IPS-NIHi7 (cell line): ENCODE measurements around the gene DDX49.
"Not testable (repeated sequence)": the region's sequence is repeated elsewhere in the genome, so short reads cannot be mapped to it uniquely, and the experiment has no call there.

Experiments
- DNase-seq: peaks from one replicate; pipeline ENCODE4 v3.0.0; 2012; ENCODE audit warnings: mixed read lengths; ENCODE audit errors: extremely low spot score

Gene DDX49

GRCh38 chr19:18910801-18911436 lies 8.6 kb upstream of the DDX49 start:
- DNase-seq: no peak

GRCh38 chr19:18912933-18913332 lies 6.6 kb upstream of the DDX49 start:
- no peak for DNase-seq

DNA sequence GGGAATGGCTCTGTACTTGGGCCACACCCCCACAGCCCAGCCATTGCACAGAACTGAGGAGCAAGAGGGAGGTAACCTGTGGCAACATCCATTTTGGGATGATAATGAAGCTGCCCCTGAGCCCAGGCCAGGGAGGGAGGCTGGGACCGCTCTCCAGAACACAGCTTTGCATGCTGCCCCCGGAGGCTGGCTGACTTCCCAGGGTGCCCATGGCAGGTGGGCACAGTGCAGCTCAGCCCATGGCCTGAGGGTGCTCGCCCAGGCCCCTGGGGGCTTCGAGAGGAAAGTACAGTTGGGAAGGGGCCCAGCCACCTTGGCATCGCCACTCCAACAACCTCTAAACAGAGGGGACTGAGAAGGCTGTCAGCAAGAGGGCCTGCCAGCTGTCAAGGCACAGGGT lies 6.0 kb upstream of the DDX49 start:
- DNase-seq: no peak

DNA sequence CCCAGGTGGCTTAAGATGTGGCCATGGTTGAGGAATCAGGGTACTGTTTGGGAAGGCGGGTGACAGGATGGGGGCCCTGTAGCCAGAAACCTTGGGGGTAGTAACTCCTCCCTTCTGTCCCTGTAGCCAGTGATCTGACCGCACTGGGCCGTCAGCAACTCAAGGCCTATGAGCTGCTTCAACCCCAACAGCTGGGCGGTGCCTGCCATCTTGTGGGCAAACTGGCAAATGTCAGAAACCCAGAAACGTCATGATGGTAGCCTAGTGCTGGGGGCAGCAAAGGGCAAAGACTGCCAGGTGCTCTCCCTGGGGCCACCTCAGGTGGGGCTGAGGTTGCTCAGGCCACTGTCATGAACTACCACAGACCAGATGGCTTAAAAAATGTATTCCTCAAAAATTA lies 3.9 kb upstream of the DDX49 start:
- peak; percentile 65 for DNase-seq

GRCh38 chr19:18917593-18917992 lies 1.9 kb upstream of the DDX49 start:
- DNase-seq: not testable (repeated sequence)

GRCh38 chr19:18919900-18920214 lies 342 bp downstream of the DDX49 start:
- no peak for DNase-seq

DNA sequence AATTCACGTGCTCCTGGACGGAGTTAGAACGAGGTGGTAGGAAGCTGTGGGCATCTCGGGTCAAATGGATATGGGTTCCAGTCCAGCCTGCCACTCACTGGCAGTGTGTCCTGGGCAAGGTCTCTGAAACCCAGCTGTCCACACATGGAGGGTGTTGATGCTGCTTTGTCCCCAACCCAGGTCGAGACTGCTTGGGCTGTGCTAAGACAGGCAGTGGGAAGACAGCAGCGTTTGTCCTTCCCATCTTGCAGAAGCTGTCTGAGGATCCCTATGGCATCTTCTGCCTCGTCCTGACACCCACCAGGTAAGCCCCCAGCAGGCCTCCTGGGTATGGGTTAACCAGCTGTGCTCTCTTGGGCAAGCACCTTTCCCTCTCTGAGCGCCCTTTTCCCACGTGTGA lies 885 bp downstream of the DDX49 start:
- no peak for DNase-seq

GRCh38 chr19:18921593-18921992 lies 2.1 kb downstream of the DDX49 start:
- no peak for DNase-seq

- DNase-seq: no peak
Measured at GRCh38 chr19:18922228-18922985, 2.9 kb downstream of the DDX49 start.

- DNase-seq: no peak
Measured at GRCh38 chr19:18924684-18925213, 5.2 kb downstream of the DDX49 start.

GRCh38 chr19:18928018-18928805 lies 8.7 kb downstream of the DDX49 start:
- no peak for DNase-seq

DNA sequence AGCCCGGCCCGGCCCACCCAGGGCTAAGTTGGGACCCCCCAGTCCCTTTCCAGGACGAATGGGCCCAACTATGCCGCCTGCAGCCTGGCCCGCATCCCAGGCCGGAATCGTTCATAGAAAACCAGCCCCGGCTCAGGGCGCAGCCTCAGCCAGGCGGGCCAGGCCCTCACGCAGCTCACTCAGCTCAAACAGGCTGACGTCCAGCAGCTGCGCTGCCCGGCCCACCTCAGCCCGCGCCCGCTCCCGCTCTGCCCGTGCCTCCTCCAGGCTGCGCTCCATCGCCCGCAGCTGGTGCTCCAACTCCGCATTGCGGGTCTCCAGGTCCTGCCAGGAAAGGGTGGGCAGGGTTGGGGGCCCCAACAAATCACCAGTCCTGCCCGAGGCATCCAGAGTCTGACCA lies 9.8 kb downstream of the DDX49 start:
- no peak for DNase-seq

DNA sequence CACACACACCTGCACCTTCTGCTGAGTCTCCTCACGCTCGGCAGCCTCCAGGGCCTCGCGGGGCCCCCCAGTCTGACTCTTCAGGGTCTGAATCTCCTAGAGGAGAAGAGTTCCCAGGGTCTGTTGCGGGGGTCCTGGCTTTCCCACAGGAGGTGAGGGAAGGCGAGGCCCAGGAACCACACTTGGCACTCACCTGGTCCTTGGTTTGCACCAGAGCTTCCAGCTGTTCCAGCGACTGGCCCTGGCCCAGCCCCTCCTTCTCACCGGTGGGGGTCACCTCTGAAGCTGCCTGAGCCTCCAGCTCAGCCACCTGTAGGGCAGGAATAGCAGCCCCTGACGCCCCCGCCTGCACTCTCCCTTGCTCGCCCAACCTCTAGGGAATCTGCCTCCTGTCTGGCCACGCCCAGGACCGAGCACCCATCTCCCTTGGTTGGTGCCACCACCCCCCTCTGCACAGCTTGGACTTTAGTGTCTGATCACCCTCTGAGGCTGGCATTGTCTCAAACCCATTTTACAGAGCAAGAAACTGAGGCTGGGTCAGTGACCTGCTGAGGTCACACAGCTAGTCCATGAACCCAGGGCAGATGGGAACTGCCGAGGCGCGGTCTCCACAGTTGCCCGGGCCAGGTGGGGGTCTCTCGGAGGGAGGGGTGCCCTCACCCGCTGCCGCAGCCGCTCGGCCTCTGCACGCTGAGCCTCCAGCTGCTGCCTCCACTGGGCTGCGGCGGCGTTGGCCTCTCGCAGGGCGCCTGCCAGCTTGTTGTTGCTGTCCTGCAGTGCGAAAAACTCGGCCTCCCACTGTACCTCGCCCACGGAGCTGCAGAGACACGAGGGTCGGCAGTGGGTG lies 12.0 kb downstream of the DDX49 start:
- DNase-seq: no peak

DNA sequence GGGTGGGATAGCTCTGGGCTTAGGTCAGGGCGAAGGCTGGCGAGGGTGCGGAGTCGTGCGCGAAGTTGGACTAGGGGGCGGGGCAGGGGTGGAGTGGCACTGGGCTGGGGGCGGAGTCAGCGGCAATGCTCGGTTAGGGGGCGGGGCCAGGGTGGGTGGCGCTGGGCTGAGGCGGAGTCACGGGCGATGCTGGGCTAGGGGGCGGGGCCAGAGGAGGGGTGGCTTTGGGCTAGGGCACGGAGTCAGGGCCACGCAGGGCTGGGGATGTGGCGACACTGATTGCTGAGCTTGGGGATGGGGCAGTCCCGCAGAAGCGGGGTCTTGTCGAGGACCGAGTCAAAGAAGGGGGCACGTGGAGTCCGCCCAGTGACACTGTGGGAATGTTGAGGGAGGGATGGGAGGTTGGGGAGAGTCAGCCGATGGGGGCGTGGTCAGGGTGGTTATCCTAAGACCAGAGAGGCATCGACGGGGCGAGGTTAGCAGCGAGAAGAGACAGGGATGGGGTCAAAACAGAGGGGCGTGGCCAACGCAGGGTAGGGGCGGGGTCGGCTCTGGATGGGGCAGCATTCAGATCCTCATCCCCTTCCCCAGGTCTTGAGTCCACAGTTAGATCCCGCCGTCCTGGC lies 12.8 kb downstream of the DDX49 start:
- DNase-seq: peak; percentile 97

DNA sequence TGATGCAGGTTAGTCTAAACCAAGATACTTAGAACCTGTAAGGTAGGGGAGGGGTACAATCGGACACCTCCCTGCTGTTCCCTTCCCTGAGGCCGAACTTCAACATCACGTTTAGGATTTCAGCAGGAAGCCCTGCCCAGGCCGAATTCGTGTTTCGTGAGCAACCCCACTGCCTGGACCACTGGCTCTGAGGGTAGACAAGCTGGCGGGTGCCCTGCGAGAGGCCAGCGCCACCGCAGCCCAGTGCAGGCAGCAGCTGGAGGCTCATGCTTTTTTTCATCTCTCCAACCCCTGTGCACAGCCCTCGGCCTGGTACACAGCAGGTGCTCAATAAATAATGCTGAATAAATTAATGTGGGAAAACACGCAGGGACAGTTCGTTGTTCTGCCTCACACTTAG lies 13.8 kb downstream of the DDX49 start:
- no peak for DNase-seq

DNA sequence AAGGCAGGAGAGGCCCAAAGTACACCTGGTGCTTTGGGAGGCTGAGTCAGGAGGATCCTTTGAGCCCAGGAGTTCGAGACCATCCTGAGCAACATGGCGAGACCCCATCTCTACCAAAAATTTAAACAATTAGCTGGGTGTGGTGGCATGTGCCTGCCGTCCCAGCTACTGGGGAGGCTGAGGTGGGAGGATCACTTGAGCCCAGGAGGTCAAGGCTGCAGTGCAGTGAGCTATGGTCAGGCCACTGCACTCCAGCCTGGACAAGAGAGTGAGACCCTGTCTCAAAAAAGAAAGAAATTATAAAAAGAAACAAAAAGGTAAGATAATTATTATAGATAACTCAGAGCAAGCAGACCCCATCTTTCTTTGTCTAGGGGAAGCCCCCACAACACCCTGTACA lies 19.6 kb downstream of the DDX49 start:
- no peak for DNase-seq

DNA sequence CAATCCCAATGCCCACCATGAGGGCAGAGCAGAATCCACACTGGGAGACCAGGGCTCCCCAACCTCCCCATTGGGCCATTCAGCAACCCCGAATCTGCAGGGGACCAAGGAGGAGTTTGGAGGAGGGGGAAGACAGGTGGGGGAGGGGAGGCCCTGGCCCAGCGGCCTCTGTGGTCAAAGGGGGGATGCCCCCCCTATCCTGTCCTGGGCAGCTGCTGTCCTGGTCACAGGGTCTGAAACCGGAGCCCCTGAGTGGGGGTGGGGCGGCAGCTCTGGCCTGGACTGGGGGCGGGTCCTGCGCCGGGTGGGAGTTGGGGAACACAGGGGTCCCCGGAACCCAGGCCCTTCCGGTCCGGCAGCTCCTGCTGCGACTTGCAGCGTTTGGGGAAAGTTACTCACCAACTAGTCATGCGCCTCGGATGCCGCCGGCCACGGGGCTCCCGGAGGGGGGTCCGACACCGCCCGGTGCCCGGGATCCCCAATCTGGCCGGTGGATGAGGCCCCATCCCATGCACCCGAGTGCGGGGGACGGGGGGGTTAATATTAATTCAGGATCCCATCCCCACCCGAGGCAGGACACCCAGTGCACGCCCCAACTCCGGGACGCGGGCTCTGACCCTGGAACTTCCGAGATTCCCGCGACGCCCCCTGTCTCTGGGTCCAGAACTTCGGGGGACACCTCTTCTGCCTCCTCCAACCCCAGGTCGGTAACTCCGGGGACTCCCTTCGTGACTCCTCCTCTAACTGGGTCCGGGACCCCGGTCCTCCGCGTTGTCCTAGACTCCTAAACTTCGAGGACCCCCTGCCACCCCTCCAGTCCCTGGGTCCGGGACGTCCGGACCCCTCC lies 20.6 kb downstream of the DDX49 start:
- peak; percentile 77 for DNase-seq

DNA sequence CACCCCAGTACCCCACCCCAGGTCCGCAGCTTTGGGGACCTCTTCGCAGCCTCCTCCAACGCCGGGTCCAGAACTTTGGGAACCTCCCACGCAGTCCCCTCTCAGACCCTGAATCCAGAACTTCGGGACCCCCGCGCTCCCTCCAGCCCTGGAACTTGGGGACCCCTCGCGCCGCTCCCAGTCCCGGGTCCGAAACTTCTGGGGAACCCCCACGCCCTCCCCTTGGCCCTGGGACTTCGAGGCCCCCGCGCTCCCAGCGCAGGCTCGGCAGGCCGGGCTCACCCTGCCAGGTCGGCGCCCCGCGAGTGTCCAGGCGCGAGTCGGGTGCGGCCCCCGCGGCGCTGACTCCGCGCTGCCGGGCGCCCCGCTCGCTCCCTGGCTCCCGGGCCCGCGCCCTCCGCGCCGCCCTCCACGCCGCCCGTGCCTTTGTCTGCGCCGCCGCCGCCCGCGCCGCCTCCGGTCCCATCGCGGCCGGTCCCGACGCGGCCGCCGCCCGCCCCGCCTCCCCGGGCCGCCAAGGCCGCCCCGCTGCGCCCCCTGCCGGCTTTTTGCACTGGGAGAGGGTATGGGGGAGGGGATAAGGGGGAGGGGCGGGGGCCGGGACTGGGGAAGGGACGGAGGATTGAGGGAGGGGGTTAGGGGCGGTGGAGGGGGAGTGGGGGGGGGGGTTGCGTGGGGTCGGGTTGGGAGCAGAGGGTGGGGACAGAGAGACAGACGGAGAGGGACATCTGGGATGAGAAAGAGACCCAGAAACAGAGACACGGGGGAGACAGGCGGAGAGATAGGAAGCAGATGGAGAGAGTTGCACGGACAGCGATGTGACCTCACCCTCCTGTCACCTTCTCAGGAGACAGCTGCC lies 21.5 kb downstream of the DDX49 start, which contains the start of gene HOMER3:
TSS of gene HOMER3 (minus strand) at position 449 of the 859 bp plus-strand sequence. CDS start 2,235 bp downstream, outside the sequence.
- peak; percentile 93 for DNase-seq
